A549 (cell line): ENCODE results near the gene GRIA1. TPM values are rescaled to one million over a fixed set of nuclear protein-coding genes. Genes with fewer than 3 reads are reported as not detected.

Experiments
- ATAC-seq, 2 experiments: fragments of 200-7000 bp in 1 of 2; fragments of >200 bp in 1 of 2; cut with Nextera tagmentation in 1 of 2; cut with Tn5 transposase in 1 of 2; 3 replicates each; pipeline versions ENCODE4 v1.8.0 to v1.9.1; 2018 to 2020; ENCODE audit warnings: mild to moderate bottlenecking in 1 of 2, moderate library complexity in 1 of 2
- CTCF ChIA-PET: fragments of 300-600 bp; sonication (Branson Sonifier 250); formaldehyde crosslinking; extraction: SDS; loops from one replicate; lab custom pipeline; 2021; ENCODE audit warnings: antibody characterized with exemption, inconsistent platforms; lab: Yijun Ruan, JAX
- POLR2A ChIA-PET: fragments of 350-600 bp; formaldehyde crosslinking; extraction: SDS; loops from one replicate; lab custom pipeline; 2021; ENCODE audit warnings: antibody characterized with exemption, inconsistent platforms; lab: Yijun Ruan, JAX
- DNase-seq, 2 experiments: peaks; one replicate each; pipeline versions ENCODE4 v3.0.0 to v3.0.0-alpha.2; 2011 to 2016; ENCODE audit warnings: low read depth in 1 of 2, low spot score in 1 of 2
- FAIRE-seq: peaks from 2 replicates; lab custom pipeline; 2011; peaks lifted over from hg19 to GRCh38; lab: Jason Lieb, UNC
- H3K27ac ChIP-seq, 2 experiments: fragments of >200 bp; sonication (Bioruptor Twin); formaldehyde crosslinking; 3 replicates each; pipeline ENCODE4 v1.5.1; 2016 to 2017
- H3K4me1 ChIP-seq: fragments of >200 bp; sonication (Bioruptor Twin); formaldehyde crosslinking; 3 replicates; pipeline ENCODE4 v1.6.1; 2016
- H3K4me2 ChIP-seq: fragments of >200 bp; sonication (Bioruptor Twin); formaldehyde crosslinking; 3 replicates; pipeline ENCODE4 v1.6.1; 2016
- H3K4me3 ChIP-seq: fragments of >200 bp; sonication (Bioruptor Twin); formaldehyde crosslinking; 3 replicates; pipeline ENCODE4 v1.5.1; 2016
- H3K9me3 ChIP-seq: fragments of >200 bp; sonication (Bioruptor Twin); formaldehyde crosslinking; 3 replicates; pipeline ENCODE4 v1.6.1; 2016
- CBX8 ChIP-seq: fragments of 200-600 bp; sonication (generic); IDR thresholded peaks from 2 replicates; pipeline ENCODE4 v1.6.1; 2016
- CEBPB ChIP-seq, 2 experiments: fragments of >200 bp in 1 of 2; sonication (Bioruptor Twin) in 1 of 2; formaldehyde crosslinking in 1 of 2; IDR thresholded peaks; 2 replicates each; pipeline ENCODE4 v1.6.1; 2012 to 2016
- CHD2 ChIP-seq: fragments of 150-350 bp; IDR thresholded peaks from 2 replicates; pipeline ENCODE4 v1.6.1; 2014; ENCODE audit warnings: low read length; ENCODE audit not compliant: partially characterized antibody
- E2F6 ChIP-seq: IDR thresholded peaks from 2 replicates; pipeline ENCODE4 v1.6.1; 2012; ENCODE audit warnings: low read depth, borderline replicate concordance
- EHF ChIP-seq: fragments of 250-450 bp; sonication (Bioruptor Pico); IDR thresholded peaks from 2 replicates; pipeline ENCODE4 v1.5.0; 2020; ENCODE audit warnings: mild to moderate bottlenecking
- EHMT2 ChIP-seq: fragments of 200-600 bp; sonication (generic); IDR thresholded peaks from 2 replicates; pipeline ENCODE4 v1.6.1; 2016; ENCODE audit warnings: antibody characterized with exemption, low read depth, mild to moderate bottlenecking, moderate library complexity
- EP300 ChIP-seq, 2 experiments: fragments of >200 bp; sonication (Bioruptor Twin); formaldehyde crosslinking; IDR thresholded peaks; 2 replicates in 1 of 2; 3 replicates in 1 of 2; pipeline ENCODE4 v1.6.1; 2016 to 2017
- ESRRA ChIP-seq: fragments of 150-350 bp; IDR thresholded peaks from 2 replicates; pipeline ENCODE4 v1.6.1; 2014; ENCODE audit warnings: mild to moderate bottlenecking, low read length, borderline replicate concordance
- FOSL2 ChIP-seq, 2 experiments: fragments of 450-650 bp in 1 of 2; fragments of >200 bp in 1 of 2; sonication (Bioruptor Twin) in 1 of 2; formaldehyde crosslinking; IDR thresholded peaks; 2 replicates each; pipeline versions ENCODE4 v1.5.0 to v1.6.1; 2016 to 2020; ENCODE audit warnings: mild to moderate bottlenecking in 1 of 2, moderate library complexity in 1 of 2
- FOXS1 ChIP-seq: fragments of 250-450 bp; sonication (Bioruptor Pico); IDR thresholded peaks from 2 replicates; pipeline ENCODE4 v1.5.0; 2020; ENCODE audit warnings: mild to moderate bottlenecking, moderate library complexity
- HMGXB4 ChIP-seq: fragments of 250-450 bp; sonication (Bioruptor Pico); IDR thresholded peaks from 2 replicates; pipeline ENCODE4 v1.5.0; 2021; ENCODE audit warnings: mild to moderate bottlenecking, moderate library complexity, borderline replicate concordance
- HOXA7 ChIP-seq: fragments of 250-450 bp; sonication (Bioruptor Pico); IDR thresholded peaks from 2 replicates; pipeline ENCODE4 v1.5.0; 2020; ENCODE audit warnings: mild to moderate bottlenecking, moderate library complexity
- HOXB5 ChIP-seq: fragments of 250-450 bp; sonication (Bioruptor Pico); IDR thresholded peaks from 2 replicates; pipeline ENCODE4 v1.5.0; 2020; ENCODE audit warnings: mild to moderate bottlenecking, moderate library complexity
- JUNB ChIP-seq: fragments of >200 bp; sonication (Bioruptor Twin); formaldehyde crosslinking; IDR thresholded peaks from 2 replicates; pipeline ENCODE4 v1.6.1; 2016
- KDM1A ChIP-seq: fragments of 200-600 bp; sonication (generic); IDR thresholded peaks from 2 replicates; pipeline ENCODE4 v1.6.1; 2016; ENCODE audit warnings: low read depth, mild to moderate bottlenecking
- NFE2L2 ChIP-seq: fragments of 150-350 bp; conservative IDR thresholded peaks from 2 replicates; pipeline ENCODE4 v1.6.1; 2014; ENCODE audit warnings: low read length
- NR3C1 ChIP-seq: fragments of >200 bp; sonication (Bioruptor Twin); formaldehyde crosslinking; IDR thresholded peaks from 3 replicates; pipeline ENCODE4 v1.6.1; 2017
- PHF8 ChIP-seq: fragments of 200-600 bp; sonication (generic); IDR thresholded peaks from 2 replicates; pipeline ENCODE4 v1.6.1; 2016; ENCODE audit warnings: low read depth, mild to moderate bottlenecking, antibody characterized with exemption, moderate library complexity, borderline replicate concordance
- POLR2A ChIP-seq: IDR thresholded peaks from 2 replicates; pipeline ENCODE4 v1.6.1; 2012; ENCODE audit warnings: mild to moderate bottlenecking, low read length
- POLR2AphosphoS2 ChIP-seq: conservative IDR thresholded peaks from 2 replicates; pipeline ENCODE4 v1.6.1; 2012; ENCODE audit warnings: low read length, improper control_type of control experiment, inconsistent platforms
- RAD21 ChIP-seq, 2 experiments: fragments of >200 bp in 1 of 2; sonication (Bioruptor Twin) in 1 of 2; formaldehyde crosslinking in 1 of 2; IDR thresholded peaks in 1 of 2; conservative IDR thresholded peaks in 1 of 2; 2 replicates in 1 of 2; 3 replicates in 1 of 2; pipeline ENCODE4 v1.6.1; 2012 to 2018; ENCODE audit warnings: inconsistent platforms in 1 of 2
- RFX5 ChIP-seq: fragments of 450-650 bp; IDR thresholded peaks from 2 replicates; pipeline ENCODE4 v1.7.1; 2014; ENCODE audit warnings: antibody characterized with exemption, mild to moderate bottlenecking, moderate library complexity
- SREBF2 ChIP-seq: fragments of 450-650 bp; IDR thresholded peaks from 2 replicates; pipeline ENCODE4 v1.6.1; 2014; ENCODE audit warnings: mild to moderate bottlenecking, moderate library complexity
- USF2 ChIP-seq: fragments of 450-650 bp; IDR thresholded peaks from 2 replicates; pipeline ENCODE4 v1.6.1; 2014; ENCODE audit warnings: antibody characterized with exemption
- ZC3H11A ChIP-seq: fragments of 450-650 bp; IDR thresholded peaks from 2 replicates; pipeline ENCODE4 v1.6.1; 2014; ENCODE audit warnings: antibody characterized with exemption, mild to moderate bottlenecking
- ZNF302 ChIP-seq: fragments of 250-450 bp; sonication (Bioruptor Pico); IDR thresholded peaks from 2 replicates; pipeline ENCODE4 v1.9.0; 2021; ENCODE audit warnings: inconsistent platforms, mild to moderate bottlenecking, moderate library complexity
- WGBS: methylation state at CpG from one replicate; pipeline ENCODE4 v1.1.6; 2017; ENCODE audit errors: missing lambda C conversion rate; 5-methylcytosine and 5-hydroxymethylcytosine counted together
- polyA plus RNA-seq, 4 experiments: library from polyadenylated mRNA; depleted of rRNA in 3 of 4; stranded (reverse); fragments of >200 nt; fragmentation: RNase III in 1 of 4; extraction: RNeasy Plus Mini Kit Qiagen cat#74134 plus additional on column Dnase treatment in 1 of 4; gene quantifications; 2 replicates in 3 of 4; 3 replicates in 1 of 4; pipeline ENCODE4 v1.2.3, GENCODE V29; 2011 to 2017
- TF ChIP-seq, protein P1 (sequence below): fragments of >200 bp; sonication (Bioruptor Twin); formaldehyde crosslinking; IDR thresholded peaks from 3 replicates; pipeline ENCODE4 v1.5.1; 2016

GRIA1 gene
- polyA plus RNA-seq, 2 of the 4 experiments (the other 2 are of a cell fraction) = not detected

GRCh38 chr5:153539983-153540382 lies 49.5 kb downstream of the GRIA1 start:
- no peaks in the 10 kb centered on the region for H3K4me1 ChIP-seq
- no peak overlapping the region for H3K4me2 ChIP-seq
- no peak overlapping the region for H3K27ac ChIP-seq
- FAIRE-seq (no peak), ATAC-seq (no peak), DNase-seq (no peak)
- CTCF ChIA-PET = no interaction called here
- H3K4me3 ChIP-seq = no peak overlapping the region
- POLR2A ChIA-PET = no interaction called here
- no peaks in the 10 kb centered on the region for H3K9me3 ChIP-seq
- TF ChIP-seq, protein P1, sequence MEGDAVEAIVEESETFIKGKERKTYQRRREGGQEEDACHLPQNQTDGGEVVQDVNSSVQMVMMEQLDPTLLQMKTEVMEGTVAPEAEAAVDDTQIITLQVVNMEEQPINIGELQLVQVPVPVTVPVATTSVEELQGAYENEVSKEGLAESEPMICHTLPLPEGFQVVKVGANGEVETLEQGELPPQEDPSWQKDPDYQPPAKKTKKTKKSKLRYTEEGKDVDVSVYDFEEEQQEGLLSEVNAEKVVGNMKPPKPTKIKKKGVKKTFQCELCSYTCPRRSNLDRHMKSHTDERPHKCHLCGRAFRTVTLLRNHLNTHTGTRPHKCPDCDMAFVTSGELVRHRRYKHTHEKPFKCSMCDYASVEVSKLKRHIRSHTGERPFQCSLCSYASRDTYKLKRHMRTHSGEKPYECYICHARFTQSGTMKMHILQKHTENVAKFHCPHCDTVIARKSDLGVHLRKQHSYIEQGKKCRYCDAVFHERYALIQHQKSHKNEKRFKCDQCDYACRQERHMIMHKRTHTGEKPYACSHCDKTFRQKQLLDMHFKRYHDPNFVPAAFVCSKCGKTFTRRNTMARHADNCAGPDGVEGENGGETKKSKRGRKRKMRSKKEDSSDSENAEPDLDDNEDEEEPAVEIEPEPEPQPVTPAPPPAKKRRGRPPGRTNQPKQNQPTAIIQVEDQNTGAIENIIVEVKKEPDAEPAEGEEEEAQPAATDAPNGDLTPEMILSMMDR = no peak
- WGBS = 14% methylated on average over 4 of the region's 4 CpGs

DNA sequence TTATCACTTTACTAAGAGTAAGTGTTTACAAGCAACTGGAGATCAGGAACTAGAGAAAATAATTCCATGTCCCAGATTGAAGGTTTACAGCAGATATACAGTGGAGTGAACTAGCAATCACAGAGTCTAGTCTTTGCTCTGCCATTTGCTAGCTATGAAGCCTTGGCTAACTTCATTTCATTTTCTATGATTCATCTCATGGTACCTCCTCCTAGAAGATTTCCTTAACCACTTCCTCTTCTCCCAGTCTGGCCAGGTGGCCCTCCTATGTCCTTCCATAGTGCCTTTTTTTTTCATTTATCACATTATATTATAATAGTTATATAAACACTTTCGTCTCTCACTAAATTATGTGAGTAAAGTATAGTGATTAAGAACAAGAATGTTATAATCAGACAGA lies 52.1 kb downstream of the GRIA1 start:
- no peak for ATAC-seq
- POLR2A ChIA-PET = no interaction called here
- H3K9me3 ChIP-seq = no peaks in the 10 kb centered on the region
- WGBS = 3% methylated on average over 1 of the region's 1 CpG
- H3K27ac ChIP-seq = no peak overlapping the region
- H3K4me3 ChIP-seq = no peak overlapping the region
- no peak for DNase-seq
- H3K4me1 ChIP-seq = no peaks in the 10 kb centered on the region
- CTCF ChIA-PET = no interaction called here
- H3K4me2 ChIP-seq = no peak overlapping the region
- no peak for TF ChIP-seq RFX5
- no peak for TF ChIP-seq CHD2
- no peak for TF ChIP-seq FOXS1 (CRISPR knock-in tag)
- TF ChIP-seq NR3C1 = no peak
- TF ChIP-seq JUNB = no peak
- no peak for TF ChIP-seq CBX8
- TF ChIP-seq HOXA7 = no peak
- no peak for TF ChIP-seq POLR2A
- TF ChIP-seq USF2 = no peak
- no peak for TF ChIP-seq EHF
- TF ChIP-seq E2F6 = no peak
- no peak for TF ChIP-seq KDM1A
- FAIRE-seq = no peak

- TF ChIP-seq EP300 (IDR thresholded peaks at IDR 0.05) (no peak), HOXB5 (CRISPR knock-in tag) (no peak), EHMT2 (no peak), ZNF302 (no peak), ZC3H11A (no peak), SREBF2 (no peak), FOSL2 (IDR thresholded peaks at IDR 0.05) (no peak), FOSL2 (CRISPR knock-in tag; IDR thresholded peaks at IDR 0.05) (no peak), HMGXB4 (CRISPR knock-in tag) (no peak), CEBPB (IDR thresholded peaks at IDR 0.05) (no peak), EHF (no peak), RAD21 (conservative IDR thresholded peaks at IDR 0.05 in 1 of 2, IDR thresholded peaks at IDR 0.05 in 1 of 2) (no peak), NFE2L2 (no peak), ESRRA (no peak), PHF8 (no peak), POLR2AphosphoS2 (no peak)
- TF ChIP-seq, protein P1 = no peak
- Histone ChIP-seq H3K4me1 (no peaks in the 10 kb centered on the region), H3K27ac (no peak overlapping the region), H3K9me3 (no peaks in the 10 kb centered on the region), H3K4me3 (no peak overlapping the region), H3K4me2 (no peak overlapping the region)
- CTCF ChIA-PET = no interaction called here
- DNase-seq (no peak), FAIRE-seq (no peak), ATAC-seq (no peak)
- POLR2A ChIA-PET = no interaction called here
Observed at GRCh38 chr5:153543288-153543687, 52.8 kb downstream of the GRIA1 start.
